ENCODE results near the gene MDFIC.

The MDFIC gene

GRCh38 chr7:114949231-114949630, 27.3 kb downstream of the MDFIC start:
- no peak for DNase-seq (ENCODE audit: low read depth, low spot score)
- no peak for TF ChIP-seq EZH2 (IDR thresholded peaks at IDR 0.05)
- no peak for TF ChIP-seq FOXP2 (optimal IDR thresholded peaks at IDR 0.05; ENCODE audit: control extremely low read depth, extremely low read length, insufficient read depth)
- no peak for TF ChIP-seq POLR2AphosphoS5 (IDR thresholded peaks at IDR 0.05; ENCODE audit: borderline replicate concordance, low read depth, low read length)
- Histone ChIP-seq H3K36me3 (ENCODE audit: insufficient read depth, low read length) (peaks cover 7% of the 10 kb centered on the region), H3K9ac (ENCODE audit: insufficient read length) (no peak overlapping the region), H3K4me3 (no peak overlapping the region), H3K9me3 (ENCODE audit: low read depth, low read length) (no peaks in the 10 kb centered on the region), H3K27ac (no peak overlapping the region)

GRCh38 chr7:114952296-114952695, 30.4 kb downstream of the MDFIC start:
- Histone ChIP-seq H3K4me3 (no peak overlapping the region), H3K36me3 (ENCODE audit: insufficient read depth, low read length) (0 out of 2 replicates have a peak, but pooled peaks cover 4% of the 10 kb centered on the region), H3K27ac (no peak overlapping the region), H3K9ac (ENCODE audit: insufficient read length) (no peak overlapping the region), H3K9me3 (ENCODE audit: low read depth, low read length) (no peaks in the 10 kb centered on the region)
- no peak for DNase-seq (ENCODE audit: low read depth, low spot score)
- TF ChIP-seq FOXP2 (optimal IDR thresholded peaks at IDR 0.05; ENCODE audit: control extremely low read depth, extremely low read length, insufficient read depth) (no peak), POLR2AphosphoS5 (IDR thresholded peaks at IDR 0.05; ENCODE audit: borderline replicate concordance, low read depth, low read length) (no peak), EZH2 (IDR thresholded peaks at IDR 0.05) (no peak)

- no peak for DNase-seq (ENCODE audit: low read depth, low spot score)
- no peak for TF ChIP-seq EZH2 (IDR thresholded peaks at IDR 0.05)
- no peak for TF ChIP-seq FOXP2 (optimal IDR thresholded peaks at IDR 0.05; ENCODE audit: control extremely low read depth, extremely low read length, insufficient read depth)
- TF ChIP-seq POLR2AphosphoS5 (IDR thresholded peaks at IDR 0.05; ENCODE audit: borderline replicate concordance, low read depth, low read length) = no peak
- Histone ChIP-seq H3K9ac (ENCODE audit: insufficient read length) (no peak overlapping the region), H3K27ac (no peak overlapping the region), H3K4me3 (no peak overlapping the region), H3K9me3 (ENCODE audit: low read depth, low read length) (no peaks in the 10 kb centered on the region), H3K36me3 (ENCODE audit: insufficient read depth, low read length) (0 out of 2 replicates have a peak, but pooled peaks cover 4% of the 10 kb centered on the region)
Observed at GRCh38 chr7:114953724-114954123, 31.8 kb downstream of the MDFIC start.

GRCh38 chr7:114956702-114957101, 34.8 kb downstream of the MDFIC start:
- Histone ChIP-seq H3K36me3 (ENCODE audit: insufficient read depth, low read length) (0 out of 2 replicates have a peak, but pooled peaks cover 7% of the 10 kb centered on the region), H3K27ac (peak overlapping the region; percentile 88), H3K9me3 (ENCODE audit: low read depth, low read length) (no peaks in the 10 kb centered on the region), H3K9ac (ENCODE audit: insufficient read length) (peak overlapping the region; percentile 30), H3K4me3 (no peak overlapping the region)
- TF ChIP-seq POLR2AphosphoS5 (IDR thresholded peaks at IDR 0.05; ENCODE audit: borderline replicate concordance, low read depth, low read length) = no peak
- no peak for TF ChIP-seq FOXP2 (optimal IDR thresholded peaks at IDR 0.05; ENCODE audit: control extremely low read depth, extremely low read length, insufficient read depth)
- TF ChIP-seq EZH2 (IDR thresholded peaks at IDR 0.05) = no peak
- DNase-seq (ENCODE audit: low read depth, low spot score) = no peak

- no peak for TF ChIP-seq EZH2 (IDR thresholded peaks at IDR 0.05)
- TF ChIP-seq POLR2AphosphoS5 (IDR thresholded peaks at IDR 0.05; ENCODE audit: borderline replicate concordance, low read depth, low read length) = peak; percentile 56; the same call in 1 of the 2 replicates
- TF ChIP-seq FOXP2 (optimal IDR thresholded peaks at IDR 0.05; ENCODE audit: control extremely low read depth, extremely low read length, insufficient read depth) = no peak
- DNase-seq (ENCODE audit: low read depth, low spot score) = no peak
- H3K9ac ChIP-seq (ENCODE audit: insufficient read length) = peak overlapping the region; percentile 43
- H3K9me3 ChIP-seq (ENCODE audit: low read depth, low read length) = no peaks in the 10 kb centered on the region
- H3K27ac ChIP-seq = peak overlapping the region; percentile 88
- peak overlapping the region; percentile 57 for H3K4me3 ChIP-seq
- 0 out of 2 replicates have a peak, but pooled peaks cover 7% of the 10 kb centered on the region for H3K36me3 ChIP-seq (ENCODE audit: insufficient read depth, low read length)
Observed at GRCh38 chr7:114957444-114957843, 35.5 kb downstream of the MDFIC start.

- Histone ChIP-seq H3K36me3 (ENCODE audit: insufficient read depth, low read length) (0 out of 2 replicates have a peak, but pooled peaks cover 10% of the 10 kb centered on the region), H3K9me3 (ENCODE audit: low read depth, low read length) (no peaks in the 10 kb centered on the region), H3K27ac (no peak overlapping the region), H3K9ac (ENCODE audit: insufficient read length) (no peak overlapping the region), H3K4me3 (no peak overlapping the region)
- no peak for DNase-seq (ENCODE audit: low read depth, low spot score)
- TF ChIP-seq POLR2AphosphoS5 (IDR thresholded peaks at IDR 0.05; ENCODE audit: borderline replicate concordance, low read depth, low read length) (no peak), FOXP2 (optimal IDR thresholded peaks at IDR 0.05; ENCODE audit: control extremely low read depth, extremely low read length, insufficient read depth) (no peak), EZH2 (IDR thresholded peaks at IDR 0.05) (no peak)
Observed at GRCh38 chr7:114959931-114960330, 38.0 kb downstream of the MDFIC start.

- TF ChIP-seq EZH2 (IDR thresholded peaks at IDR 0.05) (no peak), FOXP2 (optimal IDR thresholded peaks at IDR 0.05; ENCODE audit: control extremely low read depth, extremely low read length, insufficient read depth) (no peak), POLR2AphosphoS5 (IDR thresholded peaks at IDR 0.05; ENCODE audit: borderline replicate concordance, low read depth, low read length) (no peak)
- no peak overlapping the region for H3K4me3 ChIP-seq
Observed at GRCh38 chr7:114962441-114962840, 40.5 kb downstream of the MDFIC start.

GRCh38 chr7:114966156-114966555, 44.3 kb downstream of the MDFIC start:
- Histone ChIP-seq H3K36me3 (ENCODE audit: insufficient read depth, low read length) (peaks cover 4% of the 10 kb centered on the region; the same call in 1 of the 2 replicates), H3K4me3 (no peak overlapping the region), H3K9me3 (ENCODE audit: low read depth, low read length) (no peaks in the 10 kb centered on the region), H3K9ac (ENCODE audit: insufficient read length) (no peak overlapping the region), H3K27ac (no peak overlapping the region)
- no peak for DNase-seq (ENCODE audit: low read depth, low spot score)
- TF ChIP-seq EZH2 (IDR thresholded peaks at IDR 0.05) = no peak
- no peak for TF ChIP-seq FOXP2 (optimal IDR thresholded peaks at IDR 0.05; ENCODE audit: control extremely low read depth, extremely low read length, insufficient read depth)
- TF ChIP-seq POLR2AphosphoS5 (IDR thresholded peaks at IDR 0.05; ENCODE audit: borderline replicate concordance, low read depth, low read length) = no peak

More at GRCh38 chr7:114962441-114962840, 40.5 kb downstream of the MDFIC start:
- 0 out of 2 replicates have a peak, but pooled peaks cover 8% of the 10 kb centered on the region for H3K36me3 ChIP-seq (ENCODE audit: insufficient read depth, low read length)
- H3K27ac ChIP-seq = no peak overlapping the region
- no peak for DNase-seq (ENCODE audit: low read depth, low spot score)
- no peaks in the 10 kb centered on the region for H3K9me3 ChIP-seq (ENCODE audit: low read depth, low read length)
- no peak overlapping the region for H3K9ac ChIP-seq (ENCODE audit: insufficient read length)

GRCh38 chr7:114969096-114969495, 47.2 kb downstream of the MDFIC start:
- TF ChIP-seq FOXP2 (optimal IDR thresholded peaks at IDR 0.05; ENCODE audit: control extremely low read depth, extremely low read length, insufficient read depth) (no peak), POLR2AphosphoS5 (IDR thresholded peaks at IDR 0.05; ENCODE audit: borderline replicate concordance, low read depth, low read length) (no peak), EZH2 (IDR thresholded peaks at IDR 0.05) (no peak)
- no peak overlapping the region for H3K27ac ChIP-seq
- peaks cover 4% of the 10 kb centered on the region; the same call in 1 of the 2 replicates for H3K36me3 ChIP-seq (ENCODE audit: insufficient read depth, low read length)
- H3K9ac ChIP-seq (ENCODE audit: insufficient read length) = no peak overlapping the region
- H3K4me3 ChIP-seq = no peak overlapping the region
- no peak for DNase-seq (ENCODE audit: low read depth, low spot score)
- no peaks in the 10 kb centered on the region for H3K9me3 ChIP-seq (ENCODE audit: low read depth, low read length)

All from SK-N-MC (cell line).